MG63 (cell line): ENCODE measurements around the gene SCUBE3. TPM values are rescaled to one million over a fixed set of nuclear protein-coding genes. Genes with fewer than 3 reads are reported as not detected.

Experiments
- DNase-seq: peaks from one replicate; pipeline ENCODE4 v3.0.0-alpha.2; 2020
- H3K27me3 ChIP-seq: fragments of 250-450 bp; sonication (Bioruptor Pico); 2 replicates; pipeline ENCODE4 v1.5.1; 2020; ENCODE audit warnings: mild to moderate bottlenecking, moderate library complexity
- H3K36me3 ChIP-seq: fragments of 250-450 bp; sonication (Bioruptor Pico); 2 replicates; pipeline ENCODE4 v1.5.1; 2020; ENCODE audit warnings: mild to moderate bottlenecking, moderate library complexity
- H3K4me3 ChIP-seq: fragments of 250-450 bp; sonication (Bioruptor Pico); 2 replicates; pipeline ENCODE4 v1.5.1; 2020; ENCODE audit warnings: mild to moderate bottlenecking, moderate library complexity
- H3K9me3 ChIP-seq: fragments of 250-450 bp; sonication (Bioruptor Pico); 2 replicates; pipeline ENCODE4 v1.5.1; 2020; ENCODE audit warnings: mild to moderate bottlenecking, moderate library complexity
- total RNA-seq: library from RNA; depleted of rRNA; stranded (reverse); fragments of >200 nt; shearing (Covaris generic); gene quantifications from 2 replicates; pipeline ENCODE4 v1.2.3, GENCODE V29; 2014; ENCODE audit warnings: low replicate concordance

Gene SCUBE3
- total RNA-seq, 1 experiment from 2014 or later, result 4.2 TPM

DNA sequence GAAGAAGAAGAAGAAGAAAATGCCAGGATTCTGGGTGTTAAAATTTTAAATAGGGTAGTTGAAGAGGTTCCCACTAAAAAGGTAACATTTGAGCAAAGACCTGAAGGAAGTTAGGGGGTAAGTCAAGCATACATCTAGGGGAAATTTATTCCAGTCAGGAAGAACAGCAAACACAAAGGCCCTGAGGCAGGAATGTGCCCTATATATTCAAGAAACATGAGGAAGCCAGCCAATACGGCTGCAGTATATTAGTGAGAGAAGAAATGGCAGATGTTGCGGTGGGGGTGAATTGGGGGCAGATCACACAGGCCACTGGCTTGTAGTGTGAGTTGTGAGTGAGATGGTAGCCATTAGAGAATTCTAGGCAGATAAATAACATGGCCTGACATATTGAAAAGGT lies 51.8 kb downstream of the SCUBE3 start:
- H3K27me3 ChIP-seq, result no peaks in the 10 kb centered on the region
- H3K36me3 ChIP-seq, result no peaks in the 10 kb centered on the region
- no peaks in the 10 kb centered on the region for H3K9me3 ChIP-seq
- DNase-seq, result no peak
- no peak overlapping the region for H3K4me3 ChIP-seq

DNA sequence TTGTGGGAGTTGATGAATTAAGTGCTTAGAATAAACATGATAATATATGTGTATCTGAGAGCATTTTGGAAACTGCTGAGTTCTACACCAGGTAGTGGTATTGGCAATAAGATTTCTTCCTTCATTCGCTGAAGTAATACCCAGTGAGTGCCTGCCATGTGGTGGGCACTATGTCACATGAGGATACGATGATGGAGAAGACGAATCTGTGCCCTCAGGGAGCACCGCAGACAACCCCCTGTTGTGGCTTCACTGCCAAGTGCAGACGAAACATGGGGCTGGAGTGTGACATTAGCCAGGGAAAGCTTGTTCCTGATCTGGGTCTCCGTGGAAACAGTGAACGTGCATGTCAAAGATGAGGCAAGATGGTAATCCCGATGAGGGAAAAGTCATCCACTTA lies 53.7 kb downstream of the SCUBE3 start:
- no peaks in the 10 kb centered on the region for H3K9me3 ChIP-seq
- H3K36me3 ChIP-seq, result no peaks in the 10 kb centered on the region
- no peak for DNase-seq
- H3K4me3 ChIP-seq, result no peak overlapping the region
- no peaks in the 10 kb centered on the region for H3K27me3 ChIP-seq

DNA sequence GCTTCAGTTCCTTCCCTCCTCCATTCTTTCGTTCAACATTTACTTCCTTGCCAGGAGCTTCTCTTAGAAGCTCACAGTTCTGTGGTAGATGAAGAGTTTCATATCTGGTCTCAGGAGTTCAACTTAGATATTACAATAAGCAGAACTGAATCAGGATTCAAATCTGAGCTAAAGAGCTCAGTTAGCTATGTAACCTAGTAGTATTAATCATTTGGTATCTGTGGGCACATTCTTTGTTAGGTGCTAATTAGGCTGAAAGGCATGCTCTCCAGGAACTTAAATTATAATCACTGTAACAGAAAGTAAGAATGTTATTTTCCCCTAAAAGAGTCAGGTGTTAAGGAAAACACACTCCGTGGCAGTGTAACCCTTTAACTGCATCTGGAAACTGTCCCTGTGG lies 54.1 kb downstream of the SCUBE3 start:
- no peak for DNase-seq
- no peaks in the 10 kb centered on the region for H3K36me3 ChIP-seq
- no peaks in the 10 kb centered on the region for H3K9me3 ChIP-seq
- H3K27me3 ChIP-seq, result no peaks in the 10 kb centered on the region
- H3K4me3 ChIP-seq, result no peak overlapping the region

DNA sequence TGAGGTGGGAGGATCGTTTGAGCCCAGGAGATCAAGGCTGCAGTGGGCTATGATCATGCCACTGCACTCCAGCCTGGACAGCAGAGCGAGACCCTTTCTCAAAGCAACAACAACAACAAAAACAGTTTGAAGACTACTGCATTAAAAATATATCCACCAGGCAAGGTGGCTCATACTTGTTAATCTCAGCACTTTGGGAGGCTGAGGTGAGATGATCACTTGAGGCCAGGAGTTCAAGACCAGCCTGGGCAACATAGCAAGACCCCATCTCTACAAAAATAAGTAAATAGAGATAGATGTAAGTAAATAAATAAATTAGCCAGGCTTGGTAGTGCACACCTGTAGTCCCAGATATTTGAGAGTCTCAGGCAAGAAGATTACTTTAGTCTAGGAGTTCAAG lies 58.2 kb downstream of the SCUBE3 start:
- Histone ChIP-seq H3K9me3 (no peaks in the 10 kb centered on the region), H3K27me3 (no peaks in the 10 kb centered on the region), H3K4me3 (no peak overlapping the region), H3K36me3 (no peaks in the 10 kb centered on the region)
- no peak for DNase-seq

DNA sequence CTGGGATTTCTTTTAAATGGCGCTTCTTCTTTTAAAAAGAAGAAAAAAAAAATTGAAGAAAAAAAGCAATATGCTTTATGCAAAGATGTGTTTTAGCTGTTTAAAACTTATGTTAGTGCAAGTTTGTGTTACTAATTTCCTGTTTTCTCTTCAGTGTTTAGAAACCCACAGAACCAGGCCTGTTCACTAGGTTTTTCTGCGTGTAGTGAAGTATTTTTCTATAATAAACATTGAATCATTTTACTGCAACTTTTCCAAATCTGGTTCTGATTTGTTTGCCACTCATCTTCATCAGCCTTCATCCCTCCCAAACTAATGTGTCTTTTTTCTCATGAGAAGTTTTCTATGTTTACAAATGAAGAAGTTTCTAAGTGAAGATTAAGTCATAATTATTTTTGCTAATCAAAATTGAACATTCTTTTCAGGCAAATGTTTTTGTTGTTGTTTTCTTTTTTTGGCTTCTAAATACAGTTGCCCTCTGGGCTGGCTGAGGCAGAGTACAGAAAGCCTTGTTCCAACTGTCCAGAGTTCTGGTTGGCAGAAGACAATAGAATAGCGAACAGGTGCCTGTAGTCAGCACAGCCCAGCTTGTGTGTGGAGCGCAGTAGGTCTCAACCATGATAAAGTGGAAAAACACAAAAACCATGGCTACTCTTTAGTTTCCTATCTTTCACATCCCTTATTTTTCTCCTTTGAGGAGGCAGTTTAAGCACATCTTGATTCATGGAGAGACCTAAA lies 60.2 kb downstream of the SCUBE3 start:
- DNase-seq, result no peak
- no peak overlapping the region for H3K4me3 ChIP-seq
- no peaks in the 10 kb centered on the region for H3K36me3 ChIP-seq
- H3K9me3 ChIP-seq, result no peaks in the 10 kb centered on the region
- H3K27me3 ChIP-seq, result no peaks in the 10 kb centered on the region

DNA sequence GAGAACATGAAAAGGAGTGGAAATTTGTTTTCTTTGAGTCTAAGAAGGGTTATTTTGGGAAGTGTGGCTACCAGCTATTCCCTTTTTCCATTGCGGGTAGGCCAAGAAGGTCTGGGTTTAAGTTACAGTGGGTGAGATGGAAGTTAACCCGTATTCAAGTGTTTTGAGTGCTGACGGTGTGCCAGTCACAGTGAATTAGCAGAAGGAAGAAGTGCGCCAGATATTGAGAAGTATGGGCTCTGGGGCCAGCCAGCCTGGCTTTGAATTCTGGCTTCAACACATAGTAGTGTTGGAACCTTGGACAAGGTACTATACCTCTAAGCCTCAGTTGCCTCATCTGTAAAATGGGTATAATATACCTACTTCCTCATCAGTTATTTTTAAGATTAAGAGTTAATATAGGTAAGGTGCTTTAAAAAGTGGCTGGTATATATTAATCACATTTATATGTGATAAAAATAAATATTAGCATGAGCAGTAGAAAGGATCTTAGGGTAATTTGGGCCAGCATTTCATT lies 62.0 kb downstream of the SCUBE3 start:
- H3K4me3 ChIP-seq, result no peak overlapping the region
- H3K27me3 ChIP-seq, result no peaks in the 10 kb centered on the region

DNA sequence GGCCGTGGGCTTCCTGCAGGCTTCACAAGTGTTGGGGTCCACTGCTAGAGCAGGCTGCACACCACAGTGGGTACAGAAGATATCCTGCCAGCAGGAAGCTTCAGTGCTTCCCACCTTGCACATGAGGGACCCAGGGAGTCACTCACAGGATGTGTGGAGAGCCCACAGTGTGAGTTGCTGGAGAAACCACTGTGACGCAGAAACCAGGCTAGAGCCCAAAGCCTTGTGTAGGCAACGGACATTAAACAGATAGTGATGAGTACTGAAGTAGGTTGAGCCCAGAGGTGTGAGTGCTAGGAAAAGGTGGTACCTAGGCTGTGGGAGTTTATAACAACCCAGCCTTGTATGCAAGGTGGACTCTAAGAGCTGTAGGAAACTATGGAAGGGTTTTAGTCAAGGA lies 65.0 kb downstream of the SCUBE3 start:
- no peaks in the 10 kb centered on the region for H3K27me3 ChIP-seq
- peaks cover 5% of the 10 kb centered on the region; the same call in 1 of the 2 replicates for H3K36me3 ChIP-seq
- no peaks in the 10 kb centered on the region for H3K9me3 ChIP-seq
- no peak overlapping the region for H3K4me3 ChIP-seq
- no peak for DNase-seq

More for the DNA sequence above, 62.0 kb downstream of the SCUBE3 start:
- Histone ChIP-seq H3K9me3 (no peaks in the 10 kb centered on the region), H3K36me3 (no peaks in the 10 kb centered on the region)
- no peak for DNase-seq

DNA sequence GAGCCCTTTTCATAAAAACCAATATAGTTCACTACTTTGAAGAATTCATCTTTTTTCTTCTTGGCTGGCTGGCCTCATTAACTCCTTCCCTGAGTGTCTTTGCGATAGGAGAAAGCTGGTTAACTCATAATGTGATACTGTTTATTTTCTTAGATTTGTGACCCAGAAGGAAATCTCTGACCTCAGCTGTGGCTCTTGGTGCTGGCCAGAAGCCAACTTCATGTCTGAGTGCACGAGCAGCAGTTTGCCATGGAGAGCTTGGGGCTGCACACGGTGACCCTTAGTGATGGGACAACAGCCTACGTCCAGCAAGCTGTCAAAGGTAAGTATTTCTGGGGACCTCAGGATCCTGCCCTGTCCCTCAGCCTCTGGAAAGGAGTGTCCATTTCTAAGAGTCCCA lies 67.1 kb downstream of the SCUBE3 start:
- Histone ChIP-seq H3K27me3 (no peaks in the 10 kb centered on the region), H3K9me3 (no peaks in the 10 kb centered on the region), H3K4me3 (no peak overlapping the region), H3K36me3 (peaks cover 10% of the 10 kb centered on the region)
- DNase-seq, result no peak

DNA sequence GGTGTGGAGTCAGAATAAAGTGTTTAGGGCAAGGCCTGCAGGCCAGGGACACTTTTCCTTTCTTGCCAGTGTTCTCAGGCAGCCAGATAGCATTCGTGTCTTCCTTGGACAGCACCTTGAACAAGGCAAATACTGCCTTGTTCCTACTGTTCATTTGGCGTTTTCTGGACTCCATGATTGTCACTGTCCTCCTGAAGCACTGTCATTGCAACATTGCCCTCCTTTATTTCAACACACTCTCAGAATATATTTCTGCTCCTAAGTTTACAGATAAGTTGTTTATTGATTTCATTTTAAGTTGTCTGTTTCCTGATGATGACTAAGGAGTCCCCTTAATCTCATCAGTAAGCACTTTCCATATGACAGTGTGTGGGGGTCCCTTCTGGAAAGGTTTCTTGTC lies 68.7 kb downstream of the SCUBE3 start:
- no peaks in the 10 kb centered on the region for H3K9me3 ChIP-seq
- H3K27me3 ChIP-seq, result no peaks in the 10 kb centered on the region
- DNase-seq, result no peak
- no peak overlapping the region for H3K4me3 ChIP-seq
- H3K36me3 ChIP-seq, result peaks cover 14% of the 10 kb centered on the region

DNA sequence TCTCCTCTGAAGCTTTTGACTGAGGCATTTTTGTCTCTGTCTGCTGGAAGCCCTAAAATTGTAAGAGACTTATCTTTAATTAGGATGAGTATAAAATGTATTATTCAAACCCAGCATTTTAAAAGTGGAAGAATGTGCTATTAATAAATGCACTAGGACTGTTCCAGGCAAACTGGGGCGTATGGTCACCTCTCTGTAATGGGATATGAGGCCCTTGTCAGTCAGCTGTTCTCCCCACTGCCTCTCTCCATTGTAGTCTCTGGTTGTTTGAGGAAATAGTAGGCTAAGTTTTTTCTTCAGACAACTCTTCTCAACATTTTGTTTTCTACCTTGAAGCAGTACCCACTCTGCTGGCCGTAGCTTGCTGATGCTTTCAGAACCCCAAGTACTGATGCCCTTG lies 69.6 kb downstream of the SCUBE3 start:
- Histone ChIP-seq H3K27me3 (no peaks in the 10 kb centered on the region), H3K4me3 (no peak overlapping the region), H3K9me3 (no peaks in the 10 kb centered on the region), H3K36me3 (peaks cover 14% of the 10 kb centered on the region)
- no peak for DNase-seq

DNA sequence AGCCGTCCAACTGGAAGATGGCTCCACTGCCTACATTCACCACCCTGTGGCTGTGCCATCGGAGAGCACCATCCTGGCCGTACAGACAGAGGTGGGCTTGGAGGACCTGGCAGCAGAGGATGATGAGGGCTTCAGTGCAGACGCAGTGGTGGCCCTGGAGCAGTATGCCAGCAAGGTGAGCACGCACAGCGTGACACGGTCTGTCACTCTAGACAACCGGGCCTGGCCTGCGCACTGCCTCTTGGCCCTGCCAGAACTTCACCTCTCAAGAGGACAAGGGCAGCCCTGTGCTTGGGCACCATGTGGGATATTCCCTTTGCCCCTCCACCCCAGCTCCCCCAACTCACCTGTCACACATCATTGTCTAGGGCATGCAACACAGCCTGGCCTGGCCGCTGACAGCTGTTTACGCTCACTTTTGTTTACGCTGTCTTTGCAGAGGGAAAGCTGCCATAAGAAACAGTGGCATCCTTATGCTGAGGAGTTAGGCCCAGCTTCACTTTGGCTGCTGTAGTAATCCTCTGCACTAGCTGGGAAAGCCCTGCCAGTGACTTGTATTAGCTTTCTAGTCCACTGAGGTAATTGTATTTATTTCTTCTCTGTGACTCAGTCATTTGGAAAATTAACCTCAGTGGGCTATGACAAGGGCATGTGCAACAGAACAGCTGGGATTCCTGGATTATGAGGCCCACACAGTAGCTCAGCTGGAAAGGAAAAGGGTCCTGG lies 74.1 kb downstream of the SCUBE3 start:
- DNase-seq, result peak; percentile 72
- H3K27me3 ChIP-seq, result no peaks in the 10 kb centered on the region
- no peak overlapping the region for H3K4me3 ChIP-seq
- H3K9me3 ChIP-seq, result no peaks in the 10 kb centered on the region
- H3K36me3 ChIP-seq, result peaks cover 13% of the 10 kb centered on the region

DNA sequence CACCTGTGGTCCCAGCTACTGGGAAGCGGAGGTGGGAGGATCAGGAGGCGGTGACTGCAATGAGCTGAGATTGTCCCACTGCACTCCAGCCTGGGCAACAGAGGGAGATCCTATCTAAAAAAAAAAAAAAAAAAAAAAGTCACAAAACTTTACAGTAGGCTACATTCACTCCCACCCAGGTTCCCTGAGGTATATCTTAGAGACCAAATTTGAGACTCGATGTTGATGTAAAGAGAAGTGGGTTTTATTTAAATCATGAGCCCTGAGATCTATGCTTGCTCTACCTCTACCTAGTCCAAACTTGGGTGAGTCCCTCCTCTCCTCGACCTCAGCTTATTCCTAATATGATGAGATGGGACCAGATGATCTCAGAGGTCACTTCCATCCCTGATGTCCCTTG lies 75.1 kb downstream of the SCUBE3 start:
- no peaks in the 10 kb centered on the region for H3K27me3 ChIP-seq
- H3K9me3 ChIP-seq, result no peaks in the 10 kb centered on the region
- DNase-seq, result no peak
- peaks cover 13% of the 10 kb centered on the region for H3K36me3 ChIP-seq
- no peak overlapping the region for H3K4me3 ChIP-seq

DNA sequence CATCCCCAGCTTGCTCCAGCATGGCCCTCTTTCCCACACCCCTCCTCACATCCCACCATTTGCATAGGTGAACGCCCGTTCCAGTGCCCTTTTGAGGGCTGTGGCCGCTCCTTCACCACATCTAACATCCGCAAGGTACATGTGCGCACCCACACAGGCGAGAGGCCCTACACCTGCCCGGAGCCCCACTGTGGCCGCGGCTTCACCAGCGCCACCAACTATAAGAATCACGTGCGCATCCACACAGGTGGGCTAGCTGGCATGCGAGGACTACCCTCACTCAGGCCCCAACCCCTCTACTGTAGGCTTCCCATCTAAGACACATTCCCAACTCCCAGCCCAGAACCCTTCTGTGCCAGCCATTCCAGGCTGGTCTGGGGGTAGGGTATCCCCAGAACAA lies 77.7 kb downstream of the SCUBE3 start:
- Histone ChIP-seq H3K36me3 (peaks cover 12% of the 10 kb centered on the region), H3K9me3 (no peaks in the 10 kb centered on the region), H3K4me3 (no peak overlapping the region), H3K27me3 (no peaks in the 10 kb centered on the region)
- no peak for DNase-seq

DNA sequence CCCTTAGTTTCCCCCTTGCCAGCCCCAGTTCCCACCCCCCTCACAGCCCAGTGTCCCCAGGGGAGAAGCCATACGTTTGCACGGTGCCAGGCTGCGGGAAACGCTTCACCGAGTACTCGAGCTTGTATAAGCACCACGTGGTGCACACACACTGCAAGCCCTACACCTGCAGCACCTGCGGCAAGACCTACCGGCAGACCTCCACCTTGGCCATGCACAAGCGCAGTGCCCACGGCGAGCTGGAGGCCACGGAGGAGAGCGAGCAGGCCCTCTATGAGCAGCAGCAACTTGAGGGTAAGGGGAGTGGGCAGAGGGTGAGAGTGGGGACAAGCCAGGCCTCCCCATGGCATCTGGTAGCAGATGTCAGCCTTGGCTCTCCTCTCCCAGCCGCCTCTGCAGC lies 78.7 kb downstream of the SCUBE3 start:
- H3K4me3 ChIP-seq, result no peak overlapping the region
- DNase-seq, result no peak
- H3K27me3 ChIP-seq, result no peaks in the 10 kb centered on the region
- H3K9me3 ChIP-seq, result no peaks in the 10 kb centered on the region
- H3K36me3 ChIP-seq, result peaks cover 9% of the 10 kb centered on the region

DNA sequence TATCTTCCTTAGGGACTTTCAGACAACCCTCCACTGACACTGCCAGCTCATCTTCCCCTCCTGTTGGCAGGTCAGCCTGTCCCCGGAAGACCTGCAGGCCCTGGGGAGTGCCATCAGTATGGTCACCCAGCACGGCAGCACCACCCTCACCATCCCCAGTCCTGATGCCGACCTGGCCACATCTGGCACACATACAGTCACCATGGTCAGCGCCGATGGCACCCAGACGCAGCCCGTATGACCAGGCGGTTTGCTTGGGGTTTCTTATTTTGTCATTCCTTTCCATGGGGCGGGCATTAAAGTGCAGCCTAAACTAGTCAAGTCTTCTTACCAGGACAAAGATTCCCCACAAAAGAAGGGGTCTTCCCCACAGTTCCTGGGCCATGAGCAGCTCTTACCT lies 79.9 kb downstream of the SCUBE3 start:
- H3K36me3 ChIP-seq, result peaks cover 9% of the 10 kb centered on the region
- no peaks in the 10 kb centered on the region for H3K27me3 ChIP-seq
- H3K4me3 ChIP-seq, result no peak overlapping the region
- no peak for DNase-seq
- no peaks in the 10 kb centered on the region for H3K9me3 ChIP-seq

DNA sequence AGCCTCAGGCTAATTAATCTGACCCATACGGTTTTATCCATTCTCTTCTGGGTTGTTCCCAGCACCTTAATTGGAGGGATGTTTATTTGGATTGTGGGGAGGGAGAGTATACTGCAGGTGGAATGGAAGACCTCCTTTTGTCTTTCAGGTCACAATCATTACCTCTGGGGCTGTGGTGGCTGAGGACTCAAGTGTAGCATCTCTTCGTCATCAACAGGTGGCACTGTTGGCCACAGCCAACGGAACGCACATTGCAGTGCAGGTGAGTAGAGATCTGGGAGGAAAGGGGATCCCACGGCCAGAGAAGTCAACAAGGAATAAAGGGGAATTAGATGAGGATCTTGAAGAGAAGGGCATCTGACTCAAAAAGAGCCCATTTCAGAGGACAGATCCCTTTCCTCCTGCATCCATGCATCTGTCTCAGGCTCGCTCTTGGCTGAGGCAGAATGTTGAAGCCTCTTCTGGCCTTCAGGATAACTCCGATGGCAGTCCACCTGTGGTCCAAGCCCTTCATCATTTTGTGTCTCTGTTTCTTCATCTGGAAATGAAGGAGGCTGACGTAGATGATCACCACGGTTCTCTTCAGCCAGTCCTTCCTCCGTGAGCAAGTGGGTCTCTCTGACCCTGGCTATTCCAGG lies 80.7 kb downstream of the SCUBE3 start:
- peaks cover 8% of the 10 kb centered on the region for H3K36me3 ChIP-seq

DNA sequence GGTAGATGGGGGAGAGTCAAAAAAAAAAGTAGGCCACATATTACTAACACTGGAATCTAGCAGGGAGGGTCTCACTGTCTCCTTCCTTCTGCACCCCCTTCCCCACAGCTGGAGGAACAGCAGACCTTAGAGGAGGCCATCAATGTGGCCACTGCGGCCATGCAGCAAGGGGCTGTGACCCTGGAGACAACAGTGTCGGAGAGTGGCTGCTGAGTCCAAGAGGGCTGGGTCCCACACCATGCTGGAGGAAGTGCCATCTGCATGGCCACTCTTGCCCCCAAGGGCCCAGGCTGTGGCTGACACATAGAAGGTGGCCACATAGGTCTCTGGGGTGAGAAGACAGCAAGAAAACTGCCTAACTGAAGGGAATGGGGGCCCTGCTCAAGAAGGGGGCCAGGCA lies 81.3 kb downstream of the SCUBE3 start:
- Histone ChIP-seq H3K27me3 (no peaks in the 10 kb centered on the region), H3K36me3 (peaks cover 5% of the 10 kb centered on the region), H3K9me3 (no peaks in the 10 kb centered on the region), H3K4me3 (no peak overlapping the region)
- no peak for DNase-seq

More for the DNA sequence above, 80.7 kb downstream of the SCUBE3 start:
- Histone ChIP-seq H3K9me3 (no peaks in the 10 kb centered on the region), H3K27me3 (no peaks in the 10 kb centered on the region), H3K4me3 (no peak overlapping the region)
- peak; percentile 9 for DNase-seq
